GM19468 (cell line): ENCODE measurements around the gene USP21.

ENCODE experiments used
- ATAC-seq: cut with Tn5 transposase; IDR thresholded peaks from one replicate; pipeline ENCODE4 v1.9.1; 2021; ENCODE audit warnings: mild to moderate bottlenecking, moderate library complexity, moderate number of reproducible peaks; ENCODE audit not compliant: unreplicated experiment; ENCODE audit errors: extremely low read depth

USP21 gene

GRCh38 chr1:161165742-161166668 lies 6.7 kb downstream of the USP21 start, which contains the start of gene PPOX:
TSS of gene PPOX (plus strand) at chr1:161166426. CDS start at chr1:161166848, 422 bp downstream.
- peak; percentile 94 for ATAC-seq

- ATAC-seq = no peak
Observed at GRCh38 chr1:161166669-161167548, 7.6 kb downstream of the USP21 start.

GRCh38 chr1:161168906-161169305 lies 9.6 kb downstream of the USP21 start:
- no peak for ATAC-seq

GRCh38 chr1:161171191-161171590 lies 11.9 kb downstream of the USP21 start:
- no peak for ATAC-seq

- ATAC-seq = no peak
Observed at GRCh38 chr1:161171696-161172095, 12.4 kb downstream of the USP21 start.

- no peak for ATAC-seq
Observed at GRCh38 chr1:161172349-161172748, 13.0 kb downstream of the USP21 start.

GRCh38 chr1:161172776-161173376 lies 13.6 kb downstream of the USP21 start:
- ATAC-seq = no peak

- ATAC-seq = no peak
Observed at GRCh38 chr1:161173711-161174110, 14.4 kb downstream of the USP21 start.

GRCh38 chr1:161174911-161175310 lies 15.6 kb downstream of the USP21 start:
- ATAC-seq = no peak

- ATAC-seq = no peak
Observed at GRCh38 chr1:161175771-161176453, 16.6 kb downstream of the USP21 start.

- no peak for ATAC-seq
Observed at GRCh38 chr1:161176468-161177111, 17.3 kb downstream of the USP21 start.

- ATAC-seq = no peak
Observed at GRCh38 chr1:161177112-161177935, 18.0 kb downstream of the USP21 start, which contains the start of gene B4GALT3. TSS of gene B4GALT3 (minus strand) at chr1:161177507. CDS start at chr1:161176060, 1,447 bp downstream.

- no peak for ATAC-seq
Observed at GRCh38 chr1:161177936-161178244, 18.6 kb downstream of the USP21 start.

GRCh38 chr1:161179698-161180097 lies 20.4 kb downstream of the USP21 start:
- no peak for ATAC-seq

- no peak for ATAC-seq
Observed at GRCh38 chr1:161180639-161181038, 21.3 kb downstream of the USP21 start.

- no peak for ATAC-seq
Observed at GRCh38 chr1:161182214-161182613, 22.9 kb downstream of the USP21 start.

GRCh38 chr1:161185282-161185682 lies 26.0 kb downstream of the USP21 start:
- ATAC-seq = no peak

- no peak for ATAC-seq
Observed at GRCh38 chr1:161185732-161186311, 26.5 kb downstream of the USP21 start.
